Astrocyte (in vitro differentiated cells and primary cell): ENCODE results near the gene SNTB2.

Experiments
- EZH2 ChIP-seq: IDR thresholded peaks from 2 replicates; pipeline ENCODE4 v1.6.1; 2012; ENCODE audit warnings: mild to moderate bottlenecking, low read length, inconsistent platforms; ENCODE audit not compliant: insufficient read depth
- TF ChIP-seq, protein P1 (sequence below): IDR thresholded peaks from 2 replicates; pipeline ENCODE4 v1.5.1; 2011; ENCODE audit warnings: low read depth, mild to moderate bottlenecking, inconsistent platforms, low read length, moderate library complexity; ENCODE audit not compliant: insufficient read depth

DNA sequence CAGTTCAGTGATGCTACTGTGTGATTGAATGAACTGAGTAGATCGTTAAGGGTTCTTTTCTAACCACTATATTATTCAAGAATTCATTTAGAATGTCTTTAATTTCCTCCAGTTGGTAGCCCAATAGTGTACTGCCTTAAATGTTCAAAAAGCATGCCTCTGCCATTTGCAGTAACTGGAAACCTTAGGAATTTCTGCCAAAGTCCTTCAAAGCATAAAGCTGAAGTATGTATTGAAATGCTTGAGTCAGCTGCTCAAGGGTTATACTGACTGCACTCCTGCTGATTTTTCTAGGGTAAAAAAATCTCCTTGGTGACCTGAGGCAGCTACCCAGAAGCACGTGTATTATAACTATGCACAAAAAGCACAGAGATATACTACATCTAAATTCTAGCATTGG is 56.5 kb downstream of the SNTB2 start:
- TF ChIP-seq, protein P1, sequence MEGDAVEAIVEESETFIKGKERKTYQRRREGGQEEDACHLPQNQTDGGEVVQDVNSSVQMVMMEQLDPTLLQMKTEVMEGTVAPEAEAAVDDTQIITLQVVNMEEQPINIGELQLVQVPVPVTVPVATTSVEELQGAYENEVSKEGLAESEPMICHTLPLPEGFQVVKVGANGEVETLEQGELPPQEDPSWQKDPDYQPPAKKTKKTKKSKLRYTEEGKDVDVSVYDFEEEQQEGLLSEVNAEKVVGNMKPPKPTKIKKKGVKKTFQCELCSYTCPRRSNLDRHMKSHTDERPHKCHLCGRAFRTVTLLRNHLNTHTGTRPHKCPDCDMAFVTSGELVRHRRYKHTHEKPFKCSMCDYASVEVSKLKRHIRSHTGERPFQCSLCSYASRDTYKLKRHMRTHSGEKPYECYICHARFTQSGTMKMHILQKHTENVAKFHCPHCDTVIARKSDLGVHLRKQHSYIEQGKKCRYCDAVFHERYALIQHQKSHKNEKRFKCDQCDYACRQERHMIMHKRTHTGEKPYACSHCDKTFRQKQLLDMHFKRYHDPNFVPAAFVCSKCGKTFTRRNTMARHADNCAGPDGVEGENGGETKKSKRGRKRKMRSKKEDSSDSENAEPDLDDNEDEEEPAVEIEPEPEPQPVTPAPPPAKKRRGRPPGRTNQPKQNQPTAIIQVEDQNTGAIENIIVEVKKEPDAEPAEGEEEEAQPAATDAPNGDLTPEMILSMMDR = no peak
- no peak for TF ChIP-seq EZH2
